GM10266 (cell line): ENCODE results near the gene TYW5.
"Not testable (repeated sequence)": the region's sequence is repeated elsewhere in the genome, so short reads cannot be mapped to it uniquely, and the experiment has no call there.

ENCODE experiments used
- DNase-seq: peaks from one replicate; pipeline ENCODE4 v3.0.0; 2012; ENCODE audit errors: extremely low spot score
- TF ChIP-seq, protein P1 (sequence below): IDR thresholded peaks from 2 replicates; pipeline ENCODE4 v1.5.1; 2012; ENCODE audit warnings: mild to moderate bottlenecking, low read depth; ENCODE audit not compliant: control insufficient read depth, insufficient read depth; ENCODE audit errors: missing control alignments

The TYW5 gene

DNA sequence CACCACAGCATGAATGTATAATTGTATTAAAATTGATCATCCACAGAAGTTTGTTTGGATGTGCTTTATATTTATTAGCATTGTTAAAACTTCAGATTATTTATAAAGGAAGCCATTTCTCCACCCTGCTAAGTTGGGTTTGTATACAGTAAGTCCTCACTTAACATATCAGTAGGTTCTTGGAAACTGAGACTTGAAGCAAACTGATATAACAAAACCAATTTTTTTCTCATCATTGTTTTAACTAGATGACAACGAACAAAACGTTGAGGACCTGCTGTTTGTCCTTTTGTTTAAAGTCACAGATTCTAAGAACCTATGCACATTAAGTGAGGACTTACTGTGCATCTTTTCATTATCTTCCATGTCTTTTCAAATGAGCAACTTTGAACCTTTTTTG is 27.1 kb downstream of the TYW5 start:
- DNase-seq: no peak
- TF ChIP-seq, protein P1, sequence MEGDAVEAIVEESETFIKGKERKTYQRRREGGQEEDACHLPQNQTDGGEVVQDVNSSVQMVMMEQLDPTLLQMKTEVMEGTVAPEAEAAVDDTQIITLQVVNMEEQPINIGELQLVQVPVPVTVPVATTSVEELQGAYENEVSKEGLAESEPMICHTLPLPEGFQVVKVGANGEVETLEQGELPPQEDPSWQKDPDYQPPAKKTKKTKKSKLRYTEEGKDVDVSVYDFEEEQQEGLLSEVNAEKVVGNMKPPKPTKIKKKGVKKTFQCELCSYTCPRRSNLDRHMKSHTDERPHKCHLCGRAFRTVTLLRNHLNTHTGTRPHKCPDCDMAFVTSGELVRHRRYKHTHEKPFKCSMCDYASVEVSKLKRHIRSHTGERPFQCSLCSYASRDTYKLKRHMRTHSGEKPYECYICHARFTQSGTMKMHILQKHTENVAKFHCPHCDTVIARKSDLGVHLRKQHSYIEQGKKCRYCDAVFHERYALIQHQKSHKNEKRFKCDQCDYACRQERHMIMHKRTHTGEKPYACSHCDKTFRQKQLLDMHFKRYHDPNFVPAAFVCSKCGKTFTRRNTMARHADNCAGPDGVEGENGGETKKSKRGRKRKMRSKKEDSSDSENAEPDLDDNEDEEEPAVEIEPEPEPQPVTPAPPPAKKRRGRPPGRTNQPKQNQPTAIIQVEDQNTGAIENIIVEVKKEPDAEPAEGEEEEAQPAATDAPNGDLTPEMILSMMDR: no peak

DNA sequence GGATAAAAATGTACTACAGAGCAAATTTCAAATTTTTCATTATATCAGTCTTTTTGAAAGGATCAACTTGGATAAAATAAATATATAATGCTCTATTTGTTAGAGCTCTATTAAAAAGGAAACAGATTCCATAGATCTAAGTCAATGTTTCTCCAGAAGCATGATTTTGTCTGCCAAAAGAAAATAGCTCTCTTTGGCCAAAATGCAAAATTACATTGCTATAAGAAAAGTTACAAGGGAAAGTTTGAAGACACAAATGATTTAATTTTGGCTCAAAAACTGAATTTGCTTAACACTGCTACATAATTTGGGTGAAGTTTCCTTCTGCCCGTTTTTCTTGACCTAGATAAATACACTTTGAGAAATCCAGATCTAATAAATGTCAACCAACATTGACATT is 28.5 kb downstream of the TYW5 start:
- TF ChIP-seq, protein P1: no peak
- DNase-seq: no peak

DNA sequence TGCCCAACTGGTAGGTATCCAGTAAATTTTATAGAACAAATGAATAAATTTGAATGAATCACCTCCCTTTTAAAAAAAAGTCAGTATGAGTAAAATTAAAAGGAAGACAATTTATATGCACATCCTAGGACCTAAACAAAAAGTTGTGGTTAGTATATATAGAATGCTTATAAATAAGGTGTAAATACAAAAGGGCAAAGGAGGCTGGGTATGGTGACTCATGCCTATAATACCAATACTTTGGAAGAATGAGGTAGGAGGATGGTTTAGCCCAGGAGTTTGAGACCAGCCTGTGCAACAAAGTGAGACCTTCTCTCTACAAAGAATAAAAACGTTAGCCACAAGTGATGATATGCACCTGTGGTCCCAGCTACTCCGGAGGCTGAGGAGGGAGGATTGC is 31.4 kb downstream of the TYW5 start:
- no peak for DNase-seq
- TF ChIP-seq, protein P1: no peak

DNA sequence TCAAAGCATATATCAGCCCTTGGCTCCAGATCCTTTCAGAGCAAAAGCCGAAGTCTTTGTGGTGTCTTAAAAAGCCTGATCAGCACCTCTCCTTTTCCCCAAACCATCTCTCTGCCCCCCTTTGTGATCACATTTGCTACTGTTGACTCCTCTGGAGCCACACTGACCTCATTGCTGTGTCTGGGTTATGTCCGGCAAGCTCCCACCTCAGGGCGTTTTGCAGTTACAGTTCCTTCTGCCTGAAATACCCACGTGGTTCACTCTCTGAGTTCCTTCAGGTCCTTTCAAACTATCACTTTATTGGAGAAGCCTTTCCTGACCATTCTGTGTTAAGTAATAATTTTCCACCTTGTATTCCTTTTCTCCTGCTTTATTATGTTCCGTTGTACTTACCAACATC is 32.4 kb downstream of the TYW5 start:
- TF ChIP-seq, protein P1: no peak
- no peak for DNase-seq

DNA sequence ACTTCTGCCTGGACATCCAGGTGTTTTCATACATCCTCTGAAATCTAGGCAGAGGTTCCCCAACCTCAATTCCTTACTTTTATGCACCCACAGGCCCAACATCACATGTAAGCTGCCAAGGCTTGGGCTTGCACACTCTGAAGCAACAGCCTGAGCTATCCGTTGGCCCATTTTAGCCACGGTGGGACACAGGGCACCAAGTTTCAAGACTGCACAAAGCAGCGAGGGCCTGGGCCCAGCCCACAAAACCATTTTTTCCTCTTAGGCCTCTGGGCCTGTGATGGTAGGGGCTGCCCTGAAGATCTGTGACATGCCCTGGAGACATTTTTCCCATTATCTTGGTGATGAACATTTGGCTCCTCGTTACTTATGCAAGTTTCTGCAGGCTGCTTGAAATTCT is 38.3 kb downstream of the TYW5 start:
- TF ChIP-seq, protein P1: no peak
- DNase-seq: no peak

DNA sequence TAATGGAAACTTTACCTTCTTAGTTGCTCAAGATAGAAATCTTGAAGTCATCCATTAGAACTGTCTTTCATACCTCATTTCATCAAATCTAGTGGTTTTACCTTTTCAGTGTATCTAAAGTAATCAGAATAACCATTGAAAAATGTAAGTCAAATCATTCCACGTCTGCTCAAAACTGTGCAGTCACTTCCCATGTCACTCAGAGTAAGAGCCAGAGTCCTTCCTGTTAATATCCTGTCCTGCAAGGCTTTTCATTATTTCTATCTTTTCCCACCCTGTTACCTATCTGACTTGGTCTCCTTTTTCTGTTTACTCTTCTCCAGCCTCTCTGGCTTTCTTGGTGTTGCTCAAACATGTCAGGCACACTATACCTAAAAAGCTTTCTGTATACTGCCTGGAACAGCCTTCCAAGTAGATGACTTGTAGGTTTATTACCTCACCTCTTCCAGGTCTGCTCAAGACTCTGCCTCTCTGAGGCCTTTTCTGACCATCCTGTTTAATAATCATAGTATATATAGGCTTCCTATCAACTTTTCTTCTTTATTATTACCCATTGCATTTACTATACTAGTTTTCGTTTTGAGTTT is 40.8 kb downstream of the TYW5 start:
- TF ChIP-seq, protein P1: no peak
- DNase-seq: no peak

DNA sequence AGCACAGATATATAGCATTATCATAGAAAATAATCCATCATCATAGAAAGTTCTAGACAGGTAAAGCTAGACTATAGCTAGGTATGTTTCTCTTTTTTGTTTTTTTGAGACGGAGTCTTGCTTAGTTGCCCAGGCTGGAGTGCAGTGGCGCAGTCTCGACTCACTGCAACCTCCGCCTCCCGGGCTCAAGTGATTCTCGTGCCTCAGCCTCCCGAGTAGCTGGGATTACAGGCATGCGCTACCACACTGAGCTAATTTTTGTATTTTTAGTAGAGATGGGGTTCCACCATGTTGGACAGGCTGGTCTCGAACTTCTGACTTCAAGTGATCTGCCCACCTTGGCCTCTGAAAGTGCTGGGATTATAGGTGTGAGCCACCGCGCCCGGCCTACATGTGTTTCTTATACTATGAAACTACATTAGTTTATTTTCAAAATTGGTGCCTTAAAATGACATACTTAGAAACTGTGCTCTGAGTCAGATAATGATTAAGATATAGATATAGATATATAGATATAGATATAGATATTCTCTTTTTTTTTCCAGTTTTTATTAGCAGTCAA is 42.7 kb downstream of the TYW5 start:
- DNase-seq: not testable (repeated sequence)

DNA sequence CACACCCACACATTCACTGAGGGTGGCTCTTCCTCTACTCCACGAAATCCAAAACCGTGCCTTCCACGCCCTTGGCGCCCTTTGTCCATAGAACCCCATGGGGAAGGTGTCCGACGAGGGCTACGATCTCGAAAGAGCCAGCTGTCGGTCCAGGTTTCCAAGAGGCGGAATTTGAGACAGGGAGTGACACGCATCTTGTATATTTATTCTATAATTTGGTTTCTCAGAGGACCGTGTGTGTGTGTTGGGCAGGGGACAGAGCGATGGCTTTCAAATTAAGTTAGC is 43.5 kb downstream of the TYW5 start:
- no peak for DNase-seq
- TF ChIP-seq, protein P1: no peak
